CD4-positive, alpha-beta T cell (primary cell): ENCODE measurements around the gene FEM1C. TPM values are rescaled to one million over a fixed set of nuclear protein-coding genes. Genes with fewer than 3 reads are reported as not detected.

Source experiments
- ATAC-seq: fragments of 200-7000 bp; cut with Tn5 transposase; one replicate; pipeline ENCODE4 v1.10.0; 2022; ENCODE audit warnings: mild to moderate bottlenecking; ENCODE audit not compliant: poor library complexity
- CTCF ChIA-PET: fragments of 350-600 bp; sonication (Branson Sonifier 250); formaldehyde crosslinking; loops from one replicate; lab custom pipeline; 2021; ENCODE audit warnings: antibody characterized with exemption, inconsistent platforms; lab: Charles Lee
- POLR2A ChIA-PET: fragments of 350-600 bp; sonication (Branson Sonifier 250); formaldehyde crosslinking; loops from one replicate; lab custom pipeline; 2021; ENCODE audit warnings: antibody characterized with exemption, inconsistent platforms; lab: Charles Lee
- DNase-seq, 14 experiments: peaks; one replicate each; pipeline ENCODE4 v3.0.0-alpha.2; 2013 to 2020; ENCODE audit warnings: mixed read lengths in 2 of 14
- H3K27ac ChIP-seq, 2 donors: one replicate each; pipeline versions ENCODE4 v1.5.1 to v1.7.0; 2013; ENCODE audit warnings: low read length in 2 of 2, low read depth in 1 of 2, mild to moderate bottlenecking in 1 of 2
- H3K27me3 ChIP-seq, 2 experiments: 1 replicate in 1 of 2; 2 replicates in 1 of 2; pipeline versions ENCODE4 v1.6.1 to v1.7.0; 2013; ENCODE audit warnings: low read length in 2 of 2, control low read depth in 1 of 2, mild to moderate bottlenecking in 1 of 2, moderate library complexity in 1 of 2; ENCODE audit not compliant: insufficient read depth in 2 of 2, control insufficient read depth in 1 of 2
- H3K36me3 ChIP-seq: one replicate; pipeline ENCODE4 v1.6.1; 2013; ENCODE audit warnings: low read length, control low read depth; ENCODE audit not compliant: insufficient read depth
- H3K4me1 ChIP-seq: one replicate; pipeline ENCODE4 v1.6.1; 2013; ENCODE audit warnings: low read length, control low read depth; ENCODE audit not compliant: insufficient read depth
- H3K4me3 ChIP-seq: one replicate; pipeline ENCODE4 v1.5.1; 2013; ENCODE audit warnings: mild to moderate bottlenecking, low read length, moderate library complexity
- H3K9me3 ChIP-seq, 2 experiments: 1 replicate in 1 of 2; 2 replicates in 1 of 2; pipeline versions ENCODE4 v1.6.1 to v1.7.0; 2013; ENCODE audit warnings: low read length in 2 of 2, mild to moderate bottlenecking in 2 of 2, control low read depth in 1 of 2, moderate library complexity in 1 of 2; ENCODE audit not compliant: control insufficient read depth in 1 of 2, insufficient read depth in 1 of 2
- H3K27ac Mint-ChIP-seq: one replicate; pipeline ENCODE4 v1.8.0; 2020; ENCODE audit warnings: mixed read lengths
- H3K27me3 Mint-ChIP-seq: one replicate; pipeline ENCODE4 v1.8.0; 2021; ENCODE audit warnings: mixed read lengths
- H3K36me3 Mint-ChIP-seq: one replicate; pipeline ENCODE4 v1.8.0; 2021; ENCODE audit warnings: low read depth, mixed read lengths
- H3K4me1 Mint-ChIP-seq: one replicate; pipeline ENCODE4 v1.8.0; 2021; ENCODE audit warnings: low read depth, mixed read lengths
- H3K4me3 Mint-ChIP-seq: one replicate; pipeline ENCODE4 v1.8.0; 2020; ENCODE audit warnings: mild to moderate bottlenecking, mixed read lengths
- H3K9me3 Mint-ChIP-seq: one replicate; pipeline ENCODE4 v1.8.0; 2020; ENCODE audit warnings: mixed read lengths
- CTCF ChIP-seq: fragments of 200-600 bp; IDR thresholded peaks from one replicate; pipeline ENCODE4 v1.8.0; 2022; ENCODE audit warnings: antibody characterized with exemption, mild to moderate bottlenecking
- intact Hi-C, 2 experiments: fragments of 100-400 bp; cut with DNase I in 1 of 2; cut with micrococcal nuclease in 1 of 2; formaldehyde crosslinking; loops; one replicate each; pipeline versions ENCODE4 v1.15.1 to v1.9.0; 2023 to 2025; cut with DNase I, micrococcal nuclease
- total RNA-seq, 174 experiments: library from RNA in 2 of 174; stranded (reverse) in 2 of 174; gene quantifications; one replicate each; pipeline ENCODE4 v1.2.3 and lab custom pipeline; 2021 to 2026

The FEM1C gene
- total RNA-seq, 2 experiments from 2014 or later: 43.3 to 44.2 TPM

- no peaks in the 10 kb centered on the region for H3K27me3 Mint-ChIP-seq
- H3K36me3 Mint-ChIP-seq: no peaks in the 10 kb centered on the region
- no peak overlapping the region for H3K4me3 ChIP-seq
- H3K9me3 Mint-ChIP-seq: no peaks in the 10 kb centered on the region
- no peaks in the 10 kb centered on the region for H3K4me1 Mint-ChIP-seq
- intact Hi-C loops: no loop called here
- H3K4me3 Mint-ChIP-seq: no peak overlapping the region
- no peaks in the 10 kb centered on the region for H3K9me3 ChIP-seq
- no peak for DNase-seq
- H3K36me3 ChIP-seq: no peaks in the 10 kb centered on the region
- no peak for ATAC-seq
- ChIA-PET CTCF (interaction anchor here (1.5 kb wide), 1 partner anchor 267 kb away, joined by 4 read pairs; no protein-coding TSS in a partner anchor), POLR2A (interaction anchor here (0.6 to 0.7 kb wide), 2 partner anchors 352 to 588 kb away, joined by 3 to 4 read pairs; no protein-coding TSS in a partner anchor)
- no peak overlapping the region for H3K27ac ChIP-seq
- no peaks in the 10 kb centered on the region for H3K4me1 ChIP-seq
- no peak for TF ChIP-seq CTCF
- H3K27ac Mint-ChIP-seq: no peak overlapping the region
- H3K27me3 ChIP-seq: no peaks in the 10 kb centered on the region
Observed at GRCh38 chr5:115577329-115577728, 32.8 kb upstream of the FEM1C start.

DNA sequence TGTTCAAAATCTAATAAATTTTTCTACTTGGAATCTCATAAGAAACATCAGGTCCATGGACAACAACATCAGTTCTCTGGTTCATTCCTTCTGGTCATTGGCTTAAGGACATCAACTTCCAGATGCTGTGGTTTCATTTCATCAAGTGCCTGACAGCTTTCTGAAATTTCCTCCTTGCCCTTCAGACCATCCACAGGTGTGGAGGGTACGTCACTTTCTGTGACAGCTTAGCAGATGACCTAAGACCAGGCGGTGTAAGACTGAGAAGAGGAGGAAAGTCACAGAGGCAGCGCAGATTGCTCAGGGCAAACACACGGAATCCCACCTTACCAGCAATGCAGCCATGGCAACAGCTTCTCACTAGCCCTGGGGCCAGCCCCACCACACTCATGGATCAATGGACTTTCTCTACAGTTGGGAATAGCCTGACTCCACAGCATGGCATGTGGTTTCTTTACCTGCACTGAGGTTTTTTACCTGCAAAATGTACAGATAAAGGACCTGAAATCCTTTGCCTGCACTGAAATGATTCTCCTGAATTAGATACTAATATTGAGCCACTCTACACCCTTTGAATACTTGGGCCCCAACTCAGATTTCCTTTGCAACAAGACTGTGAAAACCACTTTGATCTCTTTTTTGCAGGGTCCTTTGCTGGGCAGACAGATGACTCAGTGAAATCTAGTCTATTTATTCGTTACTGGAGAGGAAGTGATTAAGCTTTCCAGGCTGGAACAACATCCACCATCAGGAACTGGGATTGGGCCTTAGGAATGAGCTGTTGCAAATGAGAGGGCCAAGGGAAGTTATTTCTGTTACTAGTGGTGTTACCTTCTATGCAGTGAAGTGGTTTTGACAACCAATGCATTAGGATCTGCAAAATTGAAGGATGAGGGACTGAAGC lies 30.8 kb upstream of the FEM1C start:
- H3K36me3 Mint-ChIP-seq: no peaks in the 10 kb centered on the region
- ATAC-seq: no peak
- H3K4me3 ChIP-seq: no peak overlapping the region
- H3K4me3 Mint-ChIP-seq: no peak overlapping the region
- DNase-seq: no peak
- H3K4me1 Mint-ChIP-seq: no peaks in the 10 kb centered on the region
- H3K27me3 ChIP-seq: no peaks in the 10 kb centered on the region
- no peak overlapping the region for H3K27ac ChIP-seq
- no peaks in the 10 kb centered on the region for H3K4me1 ChIP-seq
- no peaks in the 10 kb centered on the region for H3K9me3 ChIP-seq
- H3K36me3 ChIP-seq: no peaks in the 10 kb centered on the region
- no peaks in the 10 kb centered on the region for H3K27me3 Mint-ChIP-seq
- POLR2A ChIA-PET: interaction anchor here (0.7 to 2.0 kb wide), 3 partner anchors 31 to 314 kb away, joined by 3 to 7 read pairs (median 7); partner anchors contain the start of gene FEM1C
- CTCF ChIA-PET: interaction anchor here (0.7 to 2.4 kb wide), 23 partner anchors 8 to 291 kb away, joined by 3 to 25 read pairs (median 4); partner anchors contain the start of gene FEM1C
- TF ChIP-seq CTCF: no peak
- intact Hi-C loops: loop anchor here in 1 of 2 experiments (2.0 kb wide), 1 partner anchor 25 kb away; no protein-coding TSS in a partner anchor
- H3K27ac Mint-ChIP-seq: no peak overlapping the region
- no peaks in the 10 kb centered on the region for H3K9me3 Mint-ChIP-seq

DNA sequence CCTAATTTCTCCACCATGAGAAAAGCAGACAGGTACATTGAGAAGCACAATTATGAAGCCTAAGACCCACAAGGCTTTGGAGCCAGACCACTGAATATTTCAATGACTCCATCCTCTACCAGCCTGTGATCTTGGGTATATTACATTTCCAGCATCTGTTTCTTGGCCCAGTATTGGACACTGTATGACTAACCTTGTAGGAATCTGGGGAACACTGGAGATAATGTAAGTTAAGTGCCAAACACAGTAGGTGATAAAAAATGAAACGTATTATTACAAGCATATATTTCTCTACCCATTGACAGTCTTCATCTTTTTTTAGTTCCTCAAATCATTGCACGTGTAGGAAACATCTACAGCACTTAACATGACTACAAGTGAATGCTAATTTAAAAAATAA lies 28.6 kb upstream of the FEM1C start:
- ATAC-seq: no peak

More for the DNA sequence above, 28.6 kb upstream of the FEM1C start:
- no peak for DNase-seq
- no peaks in the 10 kb centered on the region for H3K9me3 Mint-ChIP-seq
- Histone ChIP-seq H3K27me3 (no peaks in the 10 kb centered on the region), H3K4me1 (no peaks in the 10 kb centered on the region), H3K27ac (no peak overlapping the region), H3K36me3 (no peaks in the 10 kb centered on the region), H3K4me3 (no peak overlapping the region), H3K9me3 (no peaks in the 10 kb centered on the region)
- POLR2A ChIA-PET: no interaction called here
- H3K27me3 Mint-ChIP-seq: no peaks in the 10 kb centered on the region
- intact Hi-C loops: loop anchor here (5.0 kb wide), 2 partner anchors 476 to 1961 kb away; no protein-coding TSS in a partner anchor
- no peak overlapping the region for H3K4me3 Mint-ChIP-seq
- H3K27ac Mint-ChIP-seq: no peak overlapping the region
- no peaks in the 10 kb centered on the region for H3K36me3 Mint-ChIP-seq
- H3K4me1 Mint-ChIP-seq: no peaks in the 10 kb centered on the region
- TF ChIP-seq CTCF: no peak
- CTCF ChIA-PET: no interaction called here
